ENCODE measurements around the gene GRIK2. TPM values are rescaled to one million over a fixed set of nuclear protein-coding genes. Genes with fewer than 3 reads are reported as not detected.

Gene GRIK2
- total and polyA plus RNA-seq, 12 donors: 0.09 to 10.6 (median 1.9) TPM

GRCh38 chr6:101640131-101640530, 246.6 kb downstream of the GRIK2 start:
- no peak for TF ChIP-seq POLR2A (IDR thresholded peaks at IDR 0.05)
- TF ChIP-seq, protein P1, sequence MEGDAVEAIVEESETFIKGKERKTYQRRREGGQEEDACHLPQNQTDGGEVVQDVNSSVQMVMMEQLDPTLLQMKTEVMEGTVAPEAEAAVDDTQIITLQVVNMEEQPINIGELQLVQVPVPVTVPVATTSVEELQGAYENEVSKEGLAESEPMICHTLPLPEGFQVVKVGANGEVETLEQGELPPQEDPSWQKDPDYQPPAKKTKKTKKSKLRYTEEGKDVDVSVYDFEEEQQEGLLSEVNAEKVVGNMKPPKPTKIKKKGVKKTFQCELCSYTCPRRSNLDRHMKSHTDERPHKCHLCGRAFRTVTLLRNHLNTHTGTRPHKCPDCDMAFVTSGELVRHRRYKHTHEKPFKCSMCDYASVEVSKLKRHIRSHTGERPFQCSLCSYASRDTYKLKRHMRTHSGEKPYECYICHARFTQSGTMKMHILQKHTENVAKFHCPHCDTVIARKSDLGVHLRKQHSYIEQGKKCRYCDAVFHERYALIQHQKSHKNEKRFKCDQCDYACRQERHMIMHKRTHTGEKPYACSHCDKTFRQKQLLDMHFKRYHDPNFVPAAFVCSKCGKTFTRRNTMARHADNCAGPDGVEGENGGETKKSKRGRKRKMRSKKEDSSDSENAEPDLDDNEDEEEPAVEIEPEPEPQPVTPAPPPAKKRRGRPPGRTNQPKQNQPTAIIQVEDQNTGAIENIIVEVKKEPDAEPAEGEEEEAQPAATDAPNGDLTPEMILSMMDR (IDR thresholded peaks at IDR 0.05): no peak
- intact Hi-C loops (cut with DNase I): no loop called here

GRCh38 chr6:101645770-101646169, 252.3 kb downstream of the GRIK2 start:
- Histone ChIP-seq H3K27ac (no peak overlapping the region), H3K27me3 (no peaks in the 10 kb centered on the region), H3K36me3 (replicated peaks in 1 of 2) (no peaks in the 10 kb centered on the region), H3K4me1 (replicated peaks in 1 of 2) (no peaks in the 10 kb centered on the region), H3K4me3 (no peak overlapping the region), H3K9me3 (replicated peaks in 1 of 3) (no peaks in the 10 kb centered on the region)
- DNase-seq: no peak
- intact Hi-C loops (cut with DNase I): no loop called here
- WGBS, 4 donors: 76 to 87% (median 85%) methylated on average over 2 of the region's 2 CpGs
- TF ChIP-seq POLR2A (IDR thresholded peaks at IDR 0.05): no peak
- TF ChIP-seq, protein P1 (IDR thresholded peaks at IDR 0.05): no peak

More at GRCh38 chr6:101640131-101640530, 246.6 kb downstream of the GRIK2 start:
- H3K4me3 ChIP-seq: no peak overlapping the region
- no peaks in the 10 kb centered on the region for H3K4me1 ChIP-seq (replicated peaks in 1 of 2)
- 48 to 77% (median 65%) methylated on average over 1 of the region's 1 CpG for WGBS, 4 donors
- no peaks in the 10 kb centered on the region for H3K9me3 ChIP-seq (replicated peaks in 1 of 3)
- no peaks in the 10 kb centered on the region for H3K36me3 ChIP-seq (replicated peaks in 1 of 2)
- no peaks in the 10 kb centered on the region for H3K27me3 ChIP-seq
- no peak for DNase-seq
- H3K27ac ChIP-seq: no peak overlapping the region

GRCh38 chr6:101650402-101651100, 257.0 kb downstream of the GRIK2 start:
- Histone ChIP-seq H3K36me3 (replicated peaks in 1 of 2) (no peaks in the 10 kb centered on the region), H3K9me3 (replicated peaks in 1 of 3) (no peaks in the 10 kb centered on the region), H3K27ac (no peak overlapping the region), H3K4me1 (replicated peaks in 1 of 2) (no peaks in the 10 kb centered on the region), H3K27me3 (no peaks in the 10 kb centered on the region), H3K4me3 (no peak overlapping the region)
- no peak for TF ChIP-seq POLR2A (IDR thresholded peaks at IDR 0.05)
- TF ChIP-seq, protein P1 (IDR thresholded peaks at IDR 0.05): no peak
- 49 to 71% (median 58%) methylated on average over 3 of the region's 3 CpGs for WGBS, 4 donors
- intact Hi-C loops (cut with DNase I): no loop called here
- no peak for DNase-seq

DNA sequence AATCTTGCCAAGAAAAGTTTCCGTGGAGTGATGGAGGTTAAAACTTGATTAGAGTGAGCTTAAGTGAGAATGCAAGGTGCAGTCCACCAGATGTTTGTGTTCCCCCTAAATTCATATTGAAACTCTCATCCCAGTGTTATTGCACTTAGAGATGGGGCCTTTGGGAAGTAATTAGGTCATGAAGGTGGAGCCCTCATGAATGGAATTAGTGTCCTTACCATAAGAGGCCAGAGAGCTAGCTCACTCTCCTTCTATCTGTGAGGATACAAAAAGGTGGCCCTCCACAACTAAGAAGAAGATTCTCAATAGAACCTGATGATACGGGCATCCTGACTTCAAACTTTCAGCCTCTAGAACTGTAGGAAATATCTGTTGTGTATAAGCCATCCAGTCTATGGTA, 258.6 kb downstream of the GRIK2 start:
- Histone ChIP-seq H3K36me3 (replicated peaks in 1 of 2) (no peaks in the 10 kb centered on the region), H3K27ac (no peak overlapping the region), H3K27me3 (no peaks in the 10 kb centered on the region), H3K9me3 (replicated peaks in 1 of 3) (no peaks in the 10 kb centered on the region), H3K4me3 (no peak overlapping the region), H3K4me1 (replicated peaks in 1 of 2) (no peaks in the 10 kb centered on the region)
- 71 to 82% (median 73%) methylated on average over 2 of the region's 2 CpGs for WGBS, 4 donors
- no peak for DNase-seq
- no peak for TF ChIP-seq POLR2A (IDR thresholded peaks at IDR 0.05)
- TF ChIP-seq, protein P1 (IDR thresholded peaks at IDR 0.05): no peak
- intact Hi-C loops (cut with DNase I): no loop called here

Measured in adrenal gland (tissue), 12 donors.